Panc1 (cell line): ENCODE measurements around the gene NUDT13.

Source experiments
- POLR2AphosphoS5 ChIP-seq: IDR thresholded peaks from 2 replicates; pipeline ENCODE4 v1.6.1; 2012; ENCODE audit warnings: mild to moderate bottlenecking, low read depth, low read length, moderate library complexity
- SIN3A ChIP-seq: IDR thresholded peaks from 2 replicates; pipeline ENCODE4 v1.6.1; 2012; ENCODE audit warnings: low read depth, mild to moderate bottlenecking, low read length, moderate library complexity, borderline replicate concordance; ENCODE audit not compliant: insufficient read depth
- TCF7L2 ChIP-seq: IDR thresholded peaks from 2 replicates; pipeline ENCODE4 v1.6.1; 2011; ENCODE audit warnings: mild to moderate bottlenecking, low read depth, low read length, inconsistent platforms
- TF ChIP-seq, protein P1 (sequence below): fragments of 450-650 bp; IDR thresholded peaks from 2 replicates; pipeline ENCODE4 v1.5.1; 2017; ENCODE audit warnings: mild to moderate bottlenecking
- TF ChIP-seq, protein P2 (sequence below), 2 experiments: IDR thresholded peaks; 2 replicates each; pipeline ENCODE4 v1.6.1; 2011 to 2012; ENCODE audit warnings: low read depth in 2 of 2, control low read depth in 1 of 2, low read length in 1 of 2, mild to moderate bottlenecking in 1 of 2, moderate library complexity in 1 of 2; ENCODE audit not compliant: insufficient read depth in 1 of 2

DNA sequence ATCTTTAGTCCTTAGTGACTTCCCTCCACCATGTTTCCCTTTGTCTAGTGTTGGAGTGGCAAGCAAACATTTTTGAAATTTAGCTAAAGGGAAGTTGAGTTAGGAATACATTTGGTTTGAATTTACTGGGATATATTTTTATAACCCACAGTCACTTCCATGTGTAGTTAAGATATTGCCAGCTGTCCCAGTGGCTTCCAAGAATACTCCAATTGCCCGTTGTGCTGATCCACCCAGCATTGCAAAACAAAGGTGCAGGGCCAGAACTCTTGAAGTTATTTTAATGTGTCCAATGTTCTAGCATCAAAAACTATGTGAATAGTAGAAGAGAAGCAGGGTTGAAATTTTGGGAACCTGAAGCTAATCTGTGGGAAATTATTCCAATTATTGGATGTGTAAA lies 11.1 kb upstream of the NUDT13 start:
- TF ChIP-seq, protein P1, sequence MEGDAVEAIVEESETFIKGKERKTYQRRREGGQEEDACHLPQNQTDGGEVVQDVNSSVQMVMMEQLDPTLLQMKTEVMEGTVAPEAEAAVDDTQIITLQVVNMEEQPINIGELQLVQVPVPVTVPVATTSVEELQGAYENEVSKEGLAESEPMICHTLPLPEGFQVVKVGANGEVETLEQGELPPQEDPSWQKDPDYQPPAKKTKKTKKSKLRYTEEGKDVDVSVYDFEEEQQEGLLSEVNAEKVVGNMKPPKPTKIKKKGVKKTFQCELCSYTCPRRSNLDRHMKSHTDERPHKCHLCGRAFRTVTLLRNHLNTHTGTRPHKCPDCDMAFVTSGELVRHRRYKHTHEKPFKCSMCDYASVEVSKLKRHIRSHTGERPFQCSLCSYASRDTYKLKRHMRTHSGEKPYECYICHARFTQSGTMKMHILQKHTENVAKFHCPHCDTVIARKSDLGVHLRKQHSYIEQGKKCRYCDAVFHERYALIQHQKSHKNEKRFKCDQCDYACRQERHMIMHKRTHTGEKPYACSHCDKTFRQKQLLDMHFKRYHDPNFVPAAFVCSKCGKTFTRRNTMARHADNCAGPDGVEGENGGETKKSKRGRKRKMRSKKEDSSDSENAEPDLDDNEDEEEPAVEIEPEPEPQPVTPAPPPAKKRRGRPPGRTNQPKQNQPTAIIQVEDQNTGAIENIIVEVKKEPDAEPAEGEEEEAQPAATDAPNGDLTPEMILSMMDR: no peak
- TF ChIP-seq, protein P2, sequence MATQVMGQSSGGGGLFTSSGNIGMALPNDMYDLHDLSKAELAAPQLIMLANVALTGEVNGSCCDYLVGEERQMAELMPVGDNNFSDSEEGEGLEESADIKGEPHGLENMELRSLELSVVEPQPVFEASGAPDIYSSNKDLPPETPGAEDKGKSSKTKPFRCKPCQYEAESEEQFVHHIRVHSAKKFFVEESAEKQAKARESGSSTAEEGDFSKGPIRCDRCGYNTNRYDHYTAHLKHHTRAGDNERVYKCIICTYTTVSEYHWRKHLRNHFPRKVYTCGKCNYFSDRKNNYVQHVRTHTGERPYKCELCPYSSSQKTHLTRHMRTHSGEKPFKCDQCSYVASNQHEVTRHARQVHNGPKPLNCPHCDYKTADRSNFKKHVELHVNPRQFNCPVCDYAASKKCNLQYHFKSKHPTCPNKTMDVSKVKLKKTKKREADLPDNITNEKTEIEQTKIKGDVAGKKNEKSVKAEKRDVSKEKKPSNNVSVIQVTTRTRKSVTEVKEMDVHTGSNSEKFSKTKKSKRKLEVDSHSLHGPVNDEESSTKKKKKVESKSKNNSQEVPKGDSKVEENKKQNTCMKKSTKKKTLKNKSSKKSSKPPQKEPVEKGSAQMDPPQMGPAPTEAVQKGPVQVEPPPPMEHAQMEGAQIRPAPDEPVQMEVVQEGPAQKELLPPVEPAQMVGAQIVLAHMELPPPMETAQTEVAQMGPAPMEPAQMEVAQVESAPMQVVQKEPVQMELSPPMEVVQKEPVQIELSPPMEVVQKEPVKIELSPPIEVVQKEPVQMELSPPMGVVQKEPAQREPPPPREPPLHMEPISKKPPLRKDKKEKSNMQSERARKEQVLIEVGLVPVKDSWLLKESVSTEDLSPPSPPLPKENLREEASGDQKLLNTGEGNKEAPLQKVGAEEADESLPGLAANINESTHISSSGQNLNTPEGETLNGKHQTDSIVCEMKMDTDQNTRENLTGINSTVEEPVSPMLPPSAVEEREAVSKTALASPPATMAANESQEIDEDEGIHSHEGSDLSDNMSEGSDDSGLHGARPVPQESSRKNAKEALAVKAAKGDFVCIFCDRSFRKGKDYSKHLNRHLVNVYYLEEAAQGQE (IDR thresholded peaks at IDR 0.05; ENCODE audit: insufficient read depth in 1 of 2, low read depth in 2 of 2, low read length in 1 of 2): no peak
- TF ChIP-seq POLR2AphosphoS5 (no peak), TCF7L2 (no peak), SIN3A (no peak)
